Inflammatory macrophage treated with lipopolysaccharide for 1 hour (primary cell): ENCODE measurements around the gene IRF9.

Source experiments
- DNase-seq, 2 donors: peaks; one replicate each; pipeline ENCODE4 v3.0.0-alpha.2; 2020 to 2022

Gene IRF9

DNA sequence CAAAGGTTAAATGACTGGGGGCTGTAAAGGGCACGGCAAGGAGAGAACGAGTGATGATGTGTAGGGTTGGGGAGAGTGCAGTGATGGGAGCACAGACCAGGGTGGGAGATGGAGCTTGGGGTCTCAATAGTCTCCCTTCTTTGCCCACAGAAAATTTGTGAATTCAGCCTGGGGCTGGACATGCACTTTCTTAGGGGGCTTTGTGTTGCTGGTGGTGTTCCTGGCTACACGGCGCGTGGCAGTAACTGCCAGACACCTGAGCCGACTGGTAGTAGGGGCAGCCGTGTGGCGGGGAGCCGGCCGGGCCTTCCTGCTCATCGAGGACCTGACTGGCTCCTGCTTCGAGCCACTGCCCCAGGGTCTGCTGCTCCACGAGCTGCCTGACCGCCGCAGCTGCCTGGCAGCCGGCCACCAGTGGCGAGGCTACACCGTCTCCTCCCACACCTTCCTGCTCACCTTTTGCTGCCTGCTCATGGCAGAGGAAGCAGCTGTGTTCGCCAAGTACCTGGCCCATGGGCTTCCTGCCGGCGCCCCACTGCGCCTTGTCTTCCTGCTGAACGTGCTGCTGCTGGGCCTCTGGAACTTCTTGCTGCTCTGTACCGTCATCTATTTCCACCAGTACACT is 28.9 kb upstream of the IRF9 start:
- no peak for DNase-seq

DNA sequence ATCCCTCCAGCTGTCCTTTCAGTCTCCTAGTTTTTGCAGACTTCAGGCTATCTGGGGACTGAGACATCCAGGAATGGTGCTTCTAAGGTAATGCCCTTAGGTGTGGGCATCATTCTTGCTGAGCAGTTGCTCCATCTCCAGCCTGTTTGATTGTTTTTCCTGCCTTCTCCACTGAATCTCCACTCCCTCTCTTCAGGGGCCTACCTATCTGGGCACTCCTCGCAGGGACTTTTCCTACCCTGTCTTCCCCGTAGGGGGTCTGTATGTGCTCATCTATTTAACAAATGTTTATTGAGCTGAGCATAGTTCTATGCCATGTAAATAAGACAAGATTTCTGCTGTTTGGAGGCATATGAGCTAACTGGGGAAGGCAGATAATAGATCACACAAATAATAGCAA is 28.1 kb upstream of the IRF9 start:
- no peak for DNase-seq

DNA sequence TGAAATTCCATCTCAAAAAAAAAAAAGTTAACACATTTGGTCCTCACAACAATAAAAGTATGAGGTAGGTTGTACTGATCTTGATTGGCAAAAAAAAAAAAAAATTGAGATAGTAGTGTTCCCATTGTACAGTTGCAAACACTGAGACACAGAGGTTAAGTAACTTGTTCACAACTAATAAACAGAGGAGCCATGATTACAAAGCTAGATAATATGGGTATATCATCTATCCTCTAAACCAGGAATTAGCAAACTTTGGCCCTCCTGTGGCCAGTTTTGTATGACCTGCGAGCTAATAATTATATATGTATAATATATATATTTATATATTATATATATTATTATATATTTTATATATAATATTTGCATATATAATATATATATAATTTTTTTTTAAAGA is 27.3 kb upstream of the IRF9 start:
- DNase-seq: no peak

DNA sequence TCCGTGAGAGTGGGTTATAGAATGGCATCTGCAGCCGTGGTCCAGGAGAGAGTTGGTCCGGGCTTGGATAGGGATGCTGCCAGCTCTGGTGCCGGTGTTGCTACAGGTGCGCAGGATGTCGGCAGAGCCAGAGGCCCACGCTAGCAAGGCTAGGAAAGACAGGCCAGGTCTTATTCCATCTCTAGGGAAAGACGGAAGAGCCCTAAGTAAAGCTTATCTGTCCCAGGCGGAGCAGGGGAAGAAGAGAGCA is 25.6 kb upstream of the IRF9 start:
- no peak for DNase-seq

DNA sequence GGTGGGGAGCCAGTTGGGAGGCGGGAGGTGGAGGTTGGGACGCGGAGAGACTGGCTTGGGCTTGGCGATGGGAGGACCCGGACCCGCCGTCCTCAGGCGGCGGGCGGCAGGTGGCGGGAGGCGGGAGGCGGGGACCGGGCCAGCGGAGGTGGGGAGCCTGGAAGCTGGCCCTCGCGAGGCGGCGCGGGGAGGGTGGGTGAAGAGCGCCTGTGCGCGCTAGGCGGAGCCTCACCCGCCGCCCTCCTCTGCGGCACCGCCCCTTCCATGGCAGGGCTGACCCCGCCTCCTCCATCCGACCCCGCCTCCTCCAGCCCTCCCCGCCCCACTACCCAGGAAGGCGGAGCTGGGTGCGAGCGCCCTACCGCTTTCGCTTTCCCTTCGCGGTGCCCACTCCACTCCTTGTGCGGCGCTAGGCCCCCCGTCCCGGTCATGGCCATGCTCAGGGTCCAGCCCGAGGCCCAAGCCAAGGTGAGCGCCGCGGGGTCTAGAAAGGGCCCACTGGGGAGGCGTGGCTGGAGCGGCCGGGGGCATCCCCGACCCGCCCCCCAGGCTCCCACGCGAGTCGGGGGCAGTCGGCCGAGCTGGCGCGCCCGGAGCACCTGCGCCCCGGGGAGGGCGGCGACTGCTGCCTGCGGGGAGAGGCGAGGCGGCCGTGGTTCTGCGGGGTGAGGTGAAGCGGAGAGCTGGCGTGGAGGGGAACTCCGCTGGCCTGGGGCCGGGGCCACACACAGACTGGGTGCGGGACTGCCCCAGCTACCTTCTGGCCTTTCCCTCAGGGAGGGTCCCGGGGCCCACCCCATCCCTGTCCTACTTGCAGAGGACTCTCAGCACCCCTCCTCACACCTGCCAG is 25.0 kb upstream of the IRF9 start, which contains the start of gene PSME1:
TSS of gene PSME1 (plus strand) at position 361 of the 850 bp plus-strand sequence. CDS start at position 430, 69 bp downstream.
- peak; percentile 86 to 96 for DNase-seq

DNA sequence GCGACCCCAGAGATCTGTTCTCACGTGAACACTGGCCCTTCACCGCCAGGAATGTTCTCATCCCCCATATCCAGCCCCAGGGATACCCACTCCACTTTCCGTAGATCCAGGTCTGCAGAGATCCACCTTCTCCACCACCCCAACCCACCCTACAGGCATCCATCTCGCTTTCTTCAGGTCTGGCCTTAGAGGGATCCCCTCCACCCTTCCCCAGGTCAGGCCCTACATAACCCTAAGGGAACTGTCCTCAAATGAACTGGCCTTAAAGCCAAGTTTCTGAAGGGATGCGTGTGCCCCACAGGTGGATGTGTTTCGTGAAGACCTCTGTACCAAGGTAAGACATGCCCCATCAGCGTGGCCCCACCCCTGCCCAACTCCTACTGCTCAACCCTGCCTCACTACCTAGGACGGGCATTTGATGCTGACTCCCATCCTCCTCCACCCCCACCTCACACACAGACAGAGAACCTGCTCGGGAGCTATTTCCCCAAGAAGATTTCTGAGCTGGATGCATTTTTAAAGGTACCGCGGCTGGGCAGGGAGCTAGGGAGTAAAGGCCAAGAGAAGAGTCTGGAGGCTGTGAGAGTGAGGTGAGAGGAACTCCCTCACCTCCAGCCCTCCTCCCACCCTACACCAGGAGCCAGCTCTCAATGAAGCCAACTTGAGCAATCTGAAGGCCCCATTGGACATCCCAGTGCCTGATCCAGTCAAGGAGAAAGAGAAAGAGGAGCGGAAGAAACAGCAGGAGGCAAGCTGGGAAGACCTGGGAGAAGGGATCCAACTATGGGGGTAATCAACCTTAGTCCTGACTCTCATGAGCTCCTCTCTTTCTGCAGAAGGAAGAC is 24.2 kb upstream of the IRF9 start:
- DNase-seq: no peak

DNA sequence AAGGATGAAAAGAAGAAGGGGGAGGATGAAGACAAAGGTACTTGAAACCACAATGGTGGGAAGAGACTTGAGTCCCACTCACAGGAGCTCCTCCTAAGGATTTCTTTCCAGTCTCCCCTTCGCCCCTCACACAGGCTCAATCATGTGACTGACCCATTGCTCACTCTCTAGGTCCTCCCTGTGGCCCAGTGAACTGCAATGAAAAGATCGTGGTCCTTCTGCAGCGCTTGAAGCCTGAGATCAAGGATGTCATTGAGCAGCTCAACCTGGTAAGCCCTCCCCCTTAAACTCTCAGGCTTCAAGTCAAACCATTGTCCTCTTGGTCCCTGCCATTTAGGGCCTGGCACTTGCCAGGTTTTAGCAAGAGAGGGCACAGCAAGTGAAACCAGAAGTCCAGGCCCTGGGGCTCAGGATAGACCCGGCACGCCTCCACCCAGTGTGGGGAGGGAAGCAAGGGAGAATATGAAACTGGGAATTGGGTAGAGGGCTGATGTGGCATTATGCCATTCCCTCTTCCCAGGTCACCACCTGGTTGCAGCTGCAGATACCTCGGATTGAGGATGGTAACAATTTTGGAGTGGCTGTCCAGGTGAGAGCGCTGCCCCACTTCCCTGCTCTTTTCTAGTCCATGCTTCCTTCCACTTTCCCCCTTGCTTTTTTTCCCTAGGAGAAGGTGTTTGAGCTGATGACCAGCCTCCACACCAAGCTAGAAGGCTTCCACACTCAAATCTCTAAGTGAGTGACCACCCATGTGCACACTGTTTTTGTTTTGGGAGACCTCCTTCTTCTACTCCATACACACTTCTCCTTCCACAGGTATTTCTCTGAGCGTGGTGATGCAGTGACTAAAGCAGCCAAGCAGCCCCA is 23.3 kb upstream of the IRF9 start:
- no peak for DNase-seq

DNA sequence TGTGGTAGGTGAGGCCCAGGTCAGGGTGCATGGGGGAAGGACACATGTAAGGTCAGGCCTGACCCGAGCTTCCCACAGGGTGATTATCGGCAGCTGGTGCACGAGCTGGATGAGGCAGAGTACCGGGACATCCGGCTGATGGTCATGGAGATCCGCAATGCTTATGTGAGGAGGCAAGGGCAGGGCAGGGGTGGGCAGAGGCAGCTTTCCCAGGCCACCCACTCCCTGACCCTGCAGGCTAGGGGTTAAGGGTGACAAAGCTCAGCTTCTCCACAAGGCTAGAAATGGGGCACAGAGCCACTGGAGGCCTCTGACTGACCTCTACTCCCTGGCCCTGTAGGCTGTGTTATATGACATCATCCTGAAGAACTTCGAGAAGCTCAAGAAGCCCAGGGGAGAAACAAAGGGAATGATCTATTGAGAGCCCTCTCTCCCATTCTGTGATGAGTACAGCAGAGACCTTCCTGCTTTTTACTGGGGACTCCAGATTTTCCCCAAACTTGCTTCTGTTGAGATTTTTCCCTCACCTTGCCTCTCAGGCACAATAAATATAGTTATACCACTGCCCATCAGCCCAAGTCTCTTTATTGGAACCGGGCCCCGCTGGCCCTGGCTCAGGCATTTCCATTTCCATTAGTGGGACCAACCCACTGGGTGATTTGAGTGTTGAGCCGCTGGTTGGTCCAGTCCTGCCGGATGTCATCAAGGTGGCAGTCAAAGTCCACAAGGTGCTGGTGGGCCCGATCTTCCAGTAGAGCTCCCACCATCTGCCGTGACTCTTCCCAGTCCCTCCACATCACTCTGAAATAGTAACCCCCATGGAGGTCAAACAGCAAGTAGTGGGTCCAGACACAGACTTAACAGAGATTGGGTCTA is 22.4 kb upstream of the IRF9 start:
- DNase-seq: peak in 1 of 2 donors; percentile 43

DNA sequence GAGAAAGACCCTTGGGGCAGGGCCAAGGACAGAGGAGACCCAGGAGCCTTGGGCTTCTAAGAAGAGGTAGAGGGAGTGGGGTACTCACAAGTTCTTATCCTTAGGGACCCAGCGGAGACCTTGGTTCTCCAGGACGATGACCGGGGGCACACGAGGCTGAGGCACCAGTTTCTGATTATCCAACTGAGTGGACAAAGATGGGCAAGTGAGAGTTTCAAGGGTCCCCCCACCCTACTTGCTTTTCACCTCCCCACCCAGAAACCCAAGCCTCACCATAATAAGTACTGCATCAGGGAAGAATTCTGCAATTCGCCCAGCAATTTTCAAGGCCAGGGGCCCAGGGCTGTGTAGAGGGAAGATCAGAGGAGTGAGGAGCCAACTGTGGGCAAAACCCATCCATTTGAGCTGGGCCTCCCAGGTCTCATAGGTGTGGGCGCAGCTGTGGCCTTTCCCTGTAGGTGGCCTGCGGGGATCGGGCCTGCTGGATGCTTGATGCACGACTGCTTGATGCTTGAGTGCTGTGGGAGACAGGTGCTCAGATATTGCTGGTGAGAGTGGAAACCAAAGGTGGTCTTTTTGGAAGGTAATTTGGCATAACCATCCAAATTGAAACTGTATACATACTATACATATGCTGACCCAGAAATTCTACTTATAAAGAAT is 21.7 kb upstream of the IRF9 start:
- no peak for DNase-seq

DNA sequence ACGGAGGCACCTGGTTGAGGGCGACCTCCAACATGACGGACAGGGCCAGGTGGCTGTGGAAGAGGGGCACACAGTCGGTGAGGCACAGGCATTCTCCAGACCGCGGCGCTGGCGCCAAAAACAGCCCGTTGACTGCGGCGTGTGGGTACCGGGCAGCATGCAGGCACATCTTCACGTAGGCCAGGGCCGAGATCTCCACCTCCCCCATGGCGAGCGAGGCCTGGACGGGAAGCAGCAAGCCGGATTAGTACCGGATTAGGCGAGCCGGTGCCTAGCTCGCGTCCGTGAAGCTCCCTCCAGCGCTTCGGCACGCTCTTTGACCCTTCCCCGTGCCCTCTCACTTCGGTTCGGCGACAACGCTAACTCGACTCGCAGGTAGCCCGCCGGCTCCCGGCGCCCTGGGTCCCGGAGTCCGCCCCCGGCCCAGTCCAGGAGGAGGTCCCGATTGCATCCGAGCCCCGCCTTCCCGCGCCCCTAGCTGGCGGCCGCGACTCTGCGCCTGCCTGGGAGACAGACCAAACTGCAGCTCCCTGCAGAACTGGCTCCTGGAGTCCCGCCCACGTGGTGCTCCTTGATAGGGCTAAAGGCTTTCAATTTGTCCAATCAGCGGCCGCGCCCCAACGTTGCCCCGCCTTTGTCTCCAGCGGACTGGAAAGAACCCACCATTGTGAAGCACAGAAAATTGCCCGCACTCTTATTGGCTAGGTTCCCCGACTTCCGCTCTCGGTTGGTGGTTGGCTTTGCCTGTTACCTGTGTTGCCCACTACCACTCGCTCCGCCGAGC is 19.8 kb upstream of the IRF9 start, which contains the start of gene EMC9:
TSS of gene EMC9 (minus strand) at position 495 of the 784 bp plus-strand sequence. CDS start at position 208, 287 bp downstream.
- peak; percentile 100 for DNase-seq

DNA sequence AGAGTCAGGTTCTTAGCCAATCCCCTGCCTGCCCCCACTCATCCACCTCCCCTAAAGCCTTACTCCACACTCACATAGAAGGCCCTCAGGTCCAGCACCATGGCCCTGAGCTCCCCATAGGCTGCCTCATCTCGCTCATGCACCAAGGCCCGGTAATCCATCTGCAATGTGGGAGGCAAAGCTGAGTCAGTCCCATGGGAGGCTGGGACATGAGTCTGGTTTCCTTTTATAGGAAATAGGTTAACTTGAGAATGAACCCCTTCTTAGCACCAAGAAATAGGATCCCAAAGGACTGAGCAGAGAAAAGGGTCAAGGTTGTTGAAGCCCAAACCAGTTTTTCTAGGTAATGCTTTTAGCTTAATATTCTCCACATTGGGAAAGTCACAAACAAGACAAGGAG is 17.6 kb upstream of the IRF9 start:
- peak in 1 of 2 donors; percentile 35 for DNase-seq

DNA sequence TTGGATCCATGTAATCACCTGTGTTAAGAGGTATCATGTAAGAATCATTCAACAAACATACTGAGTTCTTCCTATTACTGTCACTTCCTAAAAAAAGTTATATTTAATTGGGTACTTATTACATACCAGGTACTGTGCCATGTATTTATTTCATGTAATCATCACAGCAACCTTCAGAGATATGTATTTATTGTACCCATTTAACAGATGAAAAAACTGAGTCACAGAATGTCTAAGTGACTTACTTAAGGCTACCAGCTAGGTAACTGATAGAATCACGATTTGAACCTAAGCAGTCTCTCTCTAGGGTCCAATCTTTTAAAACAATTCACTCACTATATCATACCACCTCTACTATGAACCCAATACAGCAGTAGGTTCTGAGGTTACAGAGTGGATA is 16.6 kb upstream of the IRF9 start:
- no peak for DNase-seq

DNA sequence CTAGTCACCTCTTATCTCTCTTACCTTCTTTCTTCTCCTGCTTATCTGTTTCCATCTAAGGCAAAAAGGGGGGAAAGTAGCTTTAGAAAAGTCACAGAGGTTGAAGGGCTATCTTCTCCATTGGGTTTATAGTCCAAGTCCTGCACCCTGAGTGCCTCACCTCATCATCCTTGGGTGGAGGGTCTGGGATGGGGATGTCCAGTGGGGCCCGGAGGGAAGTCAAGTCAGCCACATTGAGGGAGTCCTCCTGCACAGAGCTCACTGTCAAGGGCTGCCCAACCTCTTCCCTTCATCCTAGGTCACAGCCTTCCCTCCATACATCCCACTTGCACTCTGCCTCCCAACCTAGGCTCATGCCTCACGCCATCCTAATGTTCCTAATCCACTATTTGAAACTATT is 15.8 kb upstream of the IRF9 start:
- DNase-seq: no peak

DNA sequence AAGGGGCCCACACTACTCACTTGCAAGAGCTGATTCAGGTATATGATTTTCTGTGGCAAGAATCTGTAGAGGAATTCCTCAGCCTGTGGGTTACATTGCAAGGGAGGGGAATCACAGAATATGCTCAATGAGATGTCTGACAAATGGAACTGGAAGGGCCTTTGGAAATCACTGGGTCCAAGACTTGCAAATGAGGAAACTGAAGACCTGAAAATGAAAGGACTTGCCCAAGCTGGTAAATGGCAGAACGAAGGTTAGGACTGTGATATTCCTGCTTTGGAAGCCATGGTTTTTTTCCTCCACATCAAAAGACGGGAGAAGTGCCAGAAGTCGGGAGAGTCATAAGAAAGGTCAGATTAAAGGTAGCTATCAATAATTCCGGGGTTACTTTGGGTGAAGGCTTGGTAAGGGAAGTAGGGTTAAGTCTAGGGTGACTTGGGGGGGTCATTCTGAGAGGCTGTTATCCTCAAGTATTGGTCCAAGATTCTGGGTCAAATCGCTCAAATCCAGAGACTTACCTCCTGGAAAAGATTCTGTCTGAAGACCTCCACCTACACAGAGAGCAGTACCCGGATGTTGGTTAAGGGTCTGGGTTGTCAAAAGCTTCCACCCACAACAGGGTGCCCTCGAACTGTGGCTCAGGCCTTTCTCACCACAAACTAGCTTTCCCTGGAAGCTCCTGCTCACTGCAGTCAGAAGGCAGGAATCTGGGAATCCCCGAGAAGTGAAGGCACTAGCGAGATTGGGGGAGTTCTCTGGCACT is 15.2 kb upstream of the IRF9 start:
- peak; percentile 62 to 87 for DNase-seq

DNA sequence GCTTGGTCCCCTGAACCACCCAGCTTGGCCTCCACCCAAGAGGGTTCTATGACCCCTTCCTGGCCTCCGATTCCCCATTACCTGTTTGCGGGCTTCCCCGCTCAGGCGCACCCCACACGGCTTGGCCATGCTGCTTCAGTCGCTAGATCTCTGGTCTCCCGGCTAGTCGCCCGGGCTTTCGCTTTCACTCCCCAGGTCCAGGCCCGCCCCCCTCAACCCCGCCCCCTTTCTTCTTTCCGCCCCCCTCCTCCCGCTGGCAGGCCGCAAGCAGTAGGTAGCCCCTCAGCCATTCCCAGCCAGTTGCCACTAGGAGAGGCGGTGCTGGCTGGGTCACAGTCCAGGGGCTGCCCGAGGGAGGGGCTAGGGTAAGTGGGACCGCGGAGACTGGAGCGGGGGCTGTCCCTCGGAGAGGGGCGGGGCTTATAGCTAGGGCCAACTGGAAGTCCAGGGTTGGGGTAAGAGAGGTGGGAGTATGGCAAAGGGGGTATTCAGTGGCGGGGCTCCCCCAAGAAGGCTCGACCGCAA is 14.6 kb upstream of the IRF9 start, which contains the start of gene PSME2:
TSS of gene PSME2 (minus strand) at position 158 of the 525 bp plus-strand sequence. CDS start at position 129, 29 bp downstream.
- peak; percentile 88 to 96 for DNase-seq

DNA sequence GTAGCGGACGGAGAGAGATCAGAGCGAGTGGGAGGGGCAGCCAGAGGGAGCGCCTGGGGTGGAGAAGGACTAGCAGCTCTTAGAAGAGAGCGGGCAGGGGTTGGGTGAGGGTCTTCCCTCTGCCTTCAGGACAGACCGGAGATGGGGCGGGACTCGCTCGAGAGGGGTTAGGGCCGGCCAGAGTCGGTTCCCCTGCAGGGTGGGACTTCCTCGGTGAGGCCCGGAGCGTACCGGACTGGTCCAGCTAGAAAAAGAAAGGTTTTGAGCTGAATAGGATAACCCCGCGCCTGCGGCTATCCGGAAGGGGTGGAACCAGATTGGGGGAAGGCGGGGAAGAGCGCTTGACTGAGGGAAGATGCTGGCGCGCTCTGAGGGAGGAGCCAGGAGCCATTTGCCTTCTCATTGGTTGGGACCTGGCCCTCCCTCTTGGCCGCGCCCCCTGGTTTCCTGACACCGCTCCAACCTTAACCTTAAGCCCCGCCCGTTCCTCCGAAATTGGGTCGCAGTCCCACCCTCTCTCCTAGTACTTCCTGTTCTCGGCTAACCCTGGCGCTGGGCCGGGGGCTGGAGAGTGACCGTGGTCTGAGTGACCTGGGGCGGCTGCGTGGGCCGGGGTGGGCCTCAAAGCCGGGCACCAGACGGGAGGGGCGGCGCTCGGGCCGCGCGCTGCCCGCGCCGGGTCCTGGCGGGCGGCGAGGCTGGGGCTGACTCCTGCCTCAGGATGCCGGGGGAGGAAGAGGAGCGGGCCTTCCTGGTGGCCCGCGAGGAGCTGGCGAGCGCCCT is 13.9 kb upstream of the IRF9 start, which contains the start of gene RNF31:
TSS of gene RNF31 (plus strand) at position 521 of the 783 bp plus-strand sequence. CDS start at position 722, 201 bp downstream.
- peak; percentile 98 for DNase-seq

DNA sequence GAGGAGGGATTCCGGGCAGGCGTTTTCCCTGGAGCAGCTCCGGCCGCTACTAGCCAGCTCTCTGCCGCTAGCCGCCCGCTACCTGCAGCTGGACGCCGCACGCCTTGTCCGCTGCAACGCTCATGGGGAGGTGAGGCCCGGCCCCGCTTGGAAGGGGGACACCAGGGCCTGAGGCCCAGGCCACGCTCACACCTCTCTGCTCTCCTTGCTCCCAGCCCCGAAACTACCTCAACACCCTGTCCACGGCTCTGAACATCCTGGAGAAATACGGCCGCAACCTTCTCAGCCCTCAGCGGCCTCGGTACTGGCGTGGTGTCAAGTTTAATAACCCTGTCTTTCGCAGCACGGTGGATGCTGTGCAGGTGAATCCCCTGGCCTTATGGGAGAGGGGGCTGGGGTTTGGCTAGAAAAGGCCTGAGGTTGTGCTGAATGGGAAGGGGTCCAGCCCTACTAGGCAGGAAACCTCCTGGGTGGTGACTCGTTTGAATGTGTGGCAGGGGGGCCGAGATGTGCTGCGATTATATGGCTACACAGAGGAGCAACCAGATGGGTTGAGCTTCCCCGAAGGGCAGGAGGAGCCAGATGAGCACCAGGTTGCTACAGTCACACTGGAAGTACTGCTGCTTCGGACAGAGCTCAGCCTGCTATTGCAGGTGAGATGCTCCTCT is 13.2 kb upstream of the IRF9 start:
- no peak for DNase-seq
